Aorta (tissue), 5 donors: ENCODE results near the gene WDR64. TPM values are rescaled to one million over a fixed set of nuclear protein-coding genes. Genes with fewer than 3 reads are reported as not detected.
"Not testable (repeated sequence)": the region's sequence is repeated elsewhere in the genome, so short reads cannot be mapped to it uniquely, and the experiment has no call there.

ENCODE experiments used
- ATAC-seq: fragments of 200-7000 bp; cut with Tn5 transposase; one replicate; pipeline ENCODE4 v1.9.1; 2022; ENCODE audit warnings: moderate library complexity; ENCODE audit not compliant: low FRiP score
- DNase-seq, 2 donors: peaks; one replicate each; pipeline ENCODE4 v3.0.0-alpha.2; 2020
- H3K27ac ChIP-seq, 2 donors: one replicate each; pipeline ENCODE4 v1.5.1; 2013; ENCODE audit warnings: low read length in 2 of 2, mild to moderate bottlenecking in 2 of 2, moderate library complexity in 2 of 2, control low read depth in 1 of 2, inconsistent platforms in 1 of 2, low read depth in 1 of 2
- H3K27me3 ChIP-seq, 2 donors: one replicate each; pipeline ENCODE4 v1.6.1; 2013; ENCODE audit warnings: control low read depth in 1 of 2, low read length in 1 of 2, mild to moderate bottlenecking in 1 of 2, moderate library complexity in 1 of 2; ENCODE audit not compliant: insufficient read depth in 2 of 2, control insufficient read depth in 1 of 2
- H3K36me3 ChIP-seq, 2 donors: one replicate each; pipeline ENCODE4 v1.6.1; 2013; ENCODE audit warnings: control low read depth in 1 of 2, low read length in 1 of 2, mild to moderate bottlenecking in 1 of 2; ENCODE audit not compliant: insufficient read depth in 2 of 2, control insufficient read depth in 1 of 2
- H3K4me1 ChIP-seq, 2 donors: one replicate each; pipeline ENCODE4 v1.6.1; 2013; ENCODE audit warnings: low read length in 2 of 2, control low read depth in 1 of 2, mild to moderate bottlenecking in 1 of 2, moderate library complexity in 1 of 2; ENCODE audit not compliant: insufficient read depth in 2 of 2, control insufficient read depth in 1 of 2
- H3K4me3 ChIP-seq, 2 donors: one replicate each; pipeline ENCODE4 v1.5.1; 2013; ENCODE audit warnings: low read length in 2 of 2, control low read depth in 1 of 2, mild to moderate bottlenecking in 1 of 2
- H3K9me3 ChIP-seq: one replicate; pipeline ENCODE4 v1.6.1; 2013; ENCODE audit warnings: mild to moderate bottlenecking, low read length; ENCODE audit not compliant: control insufficient read depth
- WGBS, 2 donors: extraction: QIAGEN DNeasy Blood & Tissue Kit; methylation state at CpG; one replicate each; pipeline ENCODE4 v1.1.7; 2013; 5-methylcytosine and 5-hydroxymethylcytosine counted together
- intact Hi-C, 2 donors: fragments of 100-400 bp; cut with DNase I; formaldehyde crosslinking; loops; one replicate each; pipeline versions ENCODE4 v1.14.2 to v1.15.0; 2022
- polyA plus RNA-seq, 2 donors: library from polyadenylated mRNA; stranded (reverse); fragments of 200-250 nt; gene quantifications; one replicate each; pipeline ENCODE4 v1.2.3, GENCODE V29; 2013
- total RNA-seq, 2 donors: library from RNA; stranded (reverse); fragmentation: NEBNext Ultra II Directional; extraction: Animal tissue kit (Norgen Biotek cat#: 25700); gene quantifications; one replicate each; pipeline ENCODE4 v1.2.1, GENCODE V29; 2021
- donor health status: healthy with polysubstance abuse.
- donor health status: Bipolar disorder and iron deficiency.
- donor health status: DM: no; HTN: no; CAD: no.
- donor health status: DM: no; HTN: no; CAD: no.
- donor health status: DM: yes; HTN: yes; CAD: no.

Gene WDR64
- total and polyA plus RNA-seq, 4 donors, result not detected

DNA sequence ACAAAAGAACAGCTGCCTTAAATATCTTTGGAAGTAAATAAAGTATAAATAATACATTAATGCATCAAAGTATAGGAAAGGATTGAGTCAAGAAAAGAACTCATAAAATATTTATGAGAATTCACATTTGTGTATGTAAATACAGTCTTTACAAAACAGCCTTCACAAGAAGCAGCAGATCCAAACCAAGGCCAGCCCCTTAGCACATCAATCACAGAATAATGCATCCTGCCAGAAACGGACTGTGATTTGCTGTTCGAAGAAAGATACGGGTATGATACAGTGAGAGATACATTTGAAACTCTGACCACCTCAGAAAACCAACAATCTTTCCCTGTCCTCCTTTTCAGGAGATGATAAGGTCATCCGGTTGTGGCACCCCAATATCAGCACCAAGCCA lies 70.9 kb downstream of the WDR64 start:
- intact Hi-C loops, result no loop called here
- no peak for DNase-seq
- WGBS, 2 donors, result 73 to 79% methylated on average over 4 of the region's 4 CpGs
- no peaks in the 10 kb centered on the region for H3K36me3 ChIP-seq
- no peaks in the 10 kb centered on the region for H3K27me3 ChIP-seq
- no peak overlapping the region for H3K4me3 ChIP-seq
- no peak for ATAC-seq
- no peaks in the 10 kb centered on the region for H3K4me1 ChIP-seq
- H3K27ac ChIP-seq, result no peak overlapping the region
- peaks cover 1% of the 10 kb centered on the region for H3K9me3 ChIP-seq

GRCh38 chr1:241724741-241725356 lies 72.8 kb downstream of the WDR64 start:
- H3K4me1 ChIP-seq, result no peaks in the 10 kb centered on the region
- H3K27ac ChIP-seq, result no peak overlapping the region
- intact Hi-C loops, result no loop called here
- no peak for ATAC-seq
- 77 to 79% methylated on average over 4 of the region's 4 CpGs for WGBS, 2 donors
- peaks cover 1% of the 10 kb centered on the region for H3K9me3 ChIP-seq
- no peak overlapping the region for H3K4me3 ChIP-seq
- no peak for DNase-seq
- H3K27me3 ChIP-seq, result no peaks in the 10 kb centered on the region
- H3K36me3 ChIP-seq, result no peaks in the 10 kb centered on the region

DNA sequence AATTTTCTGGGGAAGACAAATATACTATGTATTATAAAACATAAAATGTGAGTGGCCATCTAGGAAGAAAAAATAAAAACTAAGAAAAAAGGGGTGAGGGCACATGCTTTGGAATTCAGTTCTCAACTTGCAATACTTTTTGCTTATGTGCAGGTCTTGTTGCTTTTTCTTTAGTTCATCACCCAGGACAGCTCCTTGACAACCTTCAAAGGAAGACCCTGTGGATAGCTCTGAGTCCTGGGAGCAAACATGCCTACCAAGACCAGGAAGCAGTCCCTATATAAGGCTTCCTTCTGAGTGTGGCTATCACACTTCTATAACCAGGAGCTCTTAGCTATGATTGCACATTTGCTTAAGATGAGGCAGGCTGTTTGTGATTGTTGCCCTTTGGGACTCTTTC lies 78.0 kb downstream of the WDR64 start:
- H3K4me3 ChIP-seq, result no peak overlapping the region
- H3K36me3 ChIP-seq, result no peaks in the 10 kb centered on the region
- ATAC-seq, result no peak
- no peak overlapping the region for H3K27ac ChIP-seq
- intact Hi-C loops, result no loop called here
- H3K27me3 ChIP-seq, result no peaks in the 10 kb centered on the region
- DNase-seq, result no peak
- H3K4me1 ChIP-seq, result no peaks in the 10 kb centered on the region
- no peaks in the 10 kb centered on the region for H3K9me3 ChIP-seq

- no peaks in the 10 kb centered on the region for H3K4me1 ChIP-seq
- no peak overlapping the region for H3K27ac ChIP-seq
- intact Hi-C loops, result no loop called here
- WGBS, 2 donors, result 86 to 94% methylated on average over 2 of the region's 2 CpGs
- H3K27me3 ChIP-seq, result no peaks in the 10 kb centered on the region
- DNase-seq, result no peak
- H3K36me3 ChIP-seq, result no peaks in the 10 kb centered on the region
- no peaks in the 10 kb centered on the region for H3K9me3 ChIP-seq
- no peak for ATAC-seq
- H3K4me3 ChIP-seq, result no peak overlapping the region
These were observed 81.8 kb downstream of the WDR64 start for GRCh38 chr1:241733899-241734298.

DNA sequence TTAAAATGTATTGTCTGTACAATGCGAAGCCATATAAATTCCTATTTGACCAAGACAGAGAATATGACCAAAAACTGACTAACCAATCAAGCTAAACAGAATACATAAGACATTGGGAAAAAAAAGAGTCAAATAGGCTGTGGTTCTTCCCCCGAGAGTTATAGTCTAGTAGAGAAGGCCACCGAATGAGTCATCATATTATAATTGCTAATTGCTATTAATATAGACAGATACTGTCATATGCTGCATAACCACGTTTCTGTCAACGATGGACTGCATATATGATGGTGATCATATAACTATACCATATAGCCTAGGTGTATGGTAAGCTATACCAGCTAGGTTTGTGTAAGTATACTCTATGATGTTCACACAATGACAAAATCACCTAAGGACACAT lies 82.5 kb downstream of the WDR64 start:
- H3K27ac ChIP-seq, result no peak overlapping the region
- H3K9me3 ChIP-seq, result no peaks in the 10 kb centered on the region
- intact Hi-C loops, result no loop called here
- WGBS, 2 donors, result 91% methylated on average over 5 of the region's 5 CpGs
- ATAC-seq, result no peak
- no peaks in the 10 kb centered on the region for H3K27me3 ChIP-seq
- DNase-seq, result no peak
- no peaks in the 10 kb centered on the region for H3K36me3 ChIP-seq
- H3K4me1 ChIP-seq, result no peaks in the 10 kb centered on the region
- no peak overlapping the region for H3K4me3 ChIP-seq

DNA sequence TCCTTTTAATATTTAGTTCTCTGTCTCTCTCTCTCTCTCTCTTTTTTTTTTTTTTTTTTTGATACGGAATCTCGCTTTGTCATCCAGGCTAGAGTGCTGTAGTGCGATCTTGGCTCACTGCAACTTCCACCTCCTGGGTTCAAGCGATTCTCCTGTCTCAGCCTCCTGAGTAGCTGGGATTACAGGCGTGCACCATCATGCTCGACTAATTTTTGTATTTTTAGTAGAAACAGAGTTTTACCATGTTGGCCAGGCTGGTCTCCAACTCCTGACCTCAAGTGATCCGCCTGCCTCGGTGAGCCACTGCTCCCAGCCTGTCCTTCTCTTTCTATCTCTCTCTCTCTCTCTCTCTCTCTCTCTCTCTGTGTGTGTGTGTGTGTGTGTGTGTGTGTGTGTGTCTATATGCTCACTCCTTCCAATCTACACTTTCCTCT lies 83.4 kb downstream of the WDR64 start:
- H3K36me3 ChIP-seq, intact Hi-C loops, H3K9me3 ChIP-seq, H3K4me1 ChIP-seq, H3K27ac ChIP-seq, H3K4me3 ChIP-seq, DNase-seq, H3K27me3 ChIP-seq, ATAC-seq: not testable (repeated sequence)
- WGBS, 2 donors, result 87 to 93% methylated on average over 8 of the region's 8 CpGs

DNA sequence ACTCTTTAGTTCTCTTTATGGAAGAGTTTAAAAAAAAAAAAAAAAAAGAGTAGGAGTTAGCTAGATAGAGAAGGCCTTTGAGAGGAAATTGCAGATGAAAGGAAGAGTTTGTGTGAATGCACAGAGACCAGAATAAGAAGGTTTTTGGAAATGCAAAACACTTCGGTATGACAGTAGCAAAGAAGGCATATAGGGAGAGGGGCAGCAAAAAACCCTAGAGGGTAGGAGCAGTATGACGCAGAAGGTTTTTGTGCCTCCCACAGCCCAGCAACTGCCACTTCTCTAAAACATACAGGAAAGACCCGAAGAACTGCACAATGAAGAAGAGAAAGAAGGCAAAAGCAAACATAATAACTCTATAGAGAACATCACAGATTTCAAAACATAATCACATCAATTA lies 84.3 kb downstream of the WDR64 start:
- Histone ChIP-seq H3K9me3 (no peaks in the 10 kb centered on the region), H3K4me1 (no peaks in the 10 kb centered on the region), H3K4me3 (no peak overlapping the region), H3K36me3 (no peaks in the 10 kb centered on the region), H3K27me3 (no peaks in the 10 kb centered on the region), H3K27ac (no peak overlapping the region)
- 93 to 100% methylated on average over 3 of the region's 3 CpGs for WGBS, 2 donors
- DNase-seq (no peak), ATAC-seq (no peak)
- intact Hi-C loops, result no loop called here

GRCh38 chr1:241738284-241739078 lies 86.4 kb downstream of the WDR64 start:
- no peak for ATAC-seq
- Histone ChIP-seq H3K36me3 (no peaks in the 10 kb centered on the region), H3K4me3 (no peak overlapping the region), H3K27me3 (peaks cover 0 to 2% of the 10 kb centered on the region in 2 donors), H3K4me1 (no peaks in the 10 kb centered on the region), H3K27ac (no peak overlapping the region), H3K9me3 (no peaks in the 10 kb centered on the region)
- intact Hi-C loops, result no loop called here
- DNase-seq, result no peak
- WGBS, 2 donors, result 44 to 47% methylated on average over 8 of the region's 8 CpGs

- DNase-seq, result no peak
- H3K27ac ChIP-seq, result no peak overlapping the region
- H3K27me3 ChIP-seq, result peaks cover 0 to 2% of the 10 kb centered on the region in 2 donors
- H3K9me3 ChIP-seq, result no peaks in the 10 kb centered on the region
- ATAC-seq, result no peak
- H3K36me3 ChIP-seq, result no peaks in the 10 kb centered on the region
- WGBS, 2 donors, result 66% methylated on average over 4 of the region's 4 CpGs
- no peaks in the 10 kb centered on the region for H3K4me1 ChIP-seq
- intact Hi-C loops, result no loop called here
- H3K4me3 ChIP-seq, result no peak overlapping the region
These were observed 90.0 kb downstream of the WDR64 start for GRCh38 chr1:241742084-241742483.
